Chondrocyte (in vitro differentiated cells): ENCODE data around the gene MED16. TPM values are rescaled to one million over a fixed set of nuclear protein-coding genes. Genes with fewer than 3 reads are reported as not detected.

Experiments used
- DNase-seq: peaks from one replicate; pipeline ENCODE4 v3.0.0; 2021; ENCODE audit warnings: mixed read lengths, low spot score
- H3K27ac Mint-ChIP-seq: one replicate; pipeline ENCODE4 v1.8.0; 2021; ENCODE audit warnings: mild to moderate bottlenecking, moderate library complexity, mixed read lengths; ENCODE audit not compliant: unreplicated experiment
- H3K27me3 Mint-ChIP-seq: 2 replicates; pipeline ENCODE4 v1.8.0; 2021; ENCODE audit warnings: low read depth, mixed read lengths
- H3K36me3 Mint-ChIP-seq: 2 replicates; pipeline ENCODE4 v1.8.0; 2021; ENCODE audit warnings: low read depth, mixed read lengths
- H3K4me1 Mint-ChIP-seq: 2 replicates; pipeline ENCODE4 v1.8.0; 2021; ENCODE audit warnings: low read depth, mild to moderate bottlenecking, mixed read lengths
- H3K4me3 Mint-ChIP-seq: one replicate; pipeline ENCODE4 v1.8.0; 2021; ENCODE audit warnings: mild to moderate bottlenecking, moderate library complexity, mixed read lengths; ENCODE audit not compliant: unreplicated experiment
- H3K9me3 Mint-ChIP-seq: 2 replicates; pipeline ENCODE4 v1.8.0; 2021; ENCODE audit warnings: low read depth, mixed read lengths
- total RNA-seq: library from RNA; stranded (reverse); gene quantifications from 3 replicates; pipeline ENCODE4 v1.2.1, GENCODE V29; 2021
- TF ChIP-seq, protein P1 (sequence below): fragments of 200-600 bp; sonication (generic); IDR thresholded peaks from 2 replicates; pipeline ENCODE4 v1.5.0; 2021; ENCODE audit warnings: antibody characterized with exemption, mild to moderate bottlenecking, moderate library complexity

MED16 gene
- total RNA-seq, 1 donor from 2014 or later = 47.0 TPM

DNA sequence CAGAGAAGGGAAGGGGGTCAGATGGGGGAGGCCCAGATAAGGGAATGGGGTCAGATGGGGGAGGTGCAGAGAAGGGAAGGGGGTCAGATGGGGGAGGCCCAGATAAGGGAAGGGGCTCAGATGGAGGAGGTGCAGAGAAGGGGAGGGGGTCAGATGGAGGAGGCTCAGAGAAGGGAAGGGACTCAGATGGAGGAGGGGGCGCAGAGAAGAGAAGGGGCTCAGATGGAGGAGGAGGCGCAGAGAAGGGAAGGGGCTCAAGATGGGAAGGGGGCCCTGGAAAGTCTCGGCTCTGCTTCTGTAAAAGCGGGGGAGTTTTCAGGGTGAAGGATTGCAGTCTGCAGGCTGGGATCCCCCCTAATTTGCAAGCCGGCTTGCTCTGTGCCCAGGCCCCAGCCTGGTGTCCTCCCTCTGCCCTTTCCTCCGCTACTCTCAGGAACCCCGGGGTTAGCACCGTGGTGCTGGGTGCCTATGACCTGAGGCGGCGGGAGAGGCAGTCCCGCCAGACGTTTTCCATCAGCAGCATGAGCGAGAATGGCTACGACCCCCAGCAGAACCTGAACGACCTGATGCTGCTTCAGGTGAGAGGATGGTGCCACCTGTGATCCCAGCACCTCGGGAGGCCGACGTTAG, 63.7 kb downstream of the MED16 start:
- no peaks in the 10 kb centered on the region for H3K9me3 Mint-ChIP-seq
- H3K4me1 Mint-ChIP-seq = peaks cover 2% of the 10 kb centered on the region
- no peaks in the 10 kb centered on the region for H3K27me3 Mint-ChIP-seq
- DNase-seq = no peak
- no peaks in the 10 kb centered on the region for H3K36me3 Mint-ChIP-seq
- TF ChIP-seq, protein P1, sequence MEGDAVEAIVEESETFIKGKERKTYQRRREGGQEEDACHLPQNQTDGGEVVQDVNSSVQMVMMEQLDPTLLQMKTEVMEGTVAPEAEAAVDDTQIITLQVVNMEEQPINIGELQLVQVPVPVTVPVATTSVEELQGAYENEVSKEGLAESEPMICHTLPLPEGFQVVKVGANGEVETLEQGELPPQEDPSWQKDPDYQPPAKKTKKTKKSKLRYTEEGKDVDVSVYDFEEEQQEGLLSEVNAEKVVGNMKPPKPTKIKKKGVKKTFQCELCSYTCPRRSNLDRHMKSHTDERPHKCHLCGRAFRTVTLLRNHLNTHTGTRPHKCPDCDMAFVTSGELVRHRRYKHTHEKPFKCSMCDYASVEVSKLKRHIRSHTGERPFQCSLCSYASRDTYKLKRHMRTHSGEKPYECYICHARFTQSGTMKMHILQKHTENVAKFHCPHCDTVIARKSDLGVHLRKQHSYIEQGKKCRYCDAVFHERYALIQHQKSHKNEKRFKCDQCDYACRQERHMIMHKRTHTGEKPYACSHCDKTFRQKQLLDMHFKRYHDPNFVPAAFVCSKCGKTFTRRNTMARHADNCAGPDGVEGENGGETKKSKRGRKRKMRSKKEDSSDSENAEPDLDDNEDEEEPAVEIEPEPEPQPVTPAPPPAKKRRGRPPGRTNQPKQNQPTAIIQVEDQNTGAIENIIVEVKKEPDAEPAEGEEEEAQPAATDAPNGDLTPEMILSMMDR = no peak
- H3K4me3 Mint-ChIP-seq = no peak overlapping the region
- H3K27ac Mint-ChIP-seq = no peak overlapping the region

DNA sequence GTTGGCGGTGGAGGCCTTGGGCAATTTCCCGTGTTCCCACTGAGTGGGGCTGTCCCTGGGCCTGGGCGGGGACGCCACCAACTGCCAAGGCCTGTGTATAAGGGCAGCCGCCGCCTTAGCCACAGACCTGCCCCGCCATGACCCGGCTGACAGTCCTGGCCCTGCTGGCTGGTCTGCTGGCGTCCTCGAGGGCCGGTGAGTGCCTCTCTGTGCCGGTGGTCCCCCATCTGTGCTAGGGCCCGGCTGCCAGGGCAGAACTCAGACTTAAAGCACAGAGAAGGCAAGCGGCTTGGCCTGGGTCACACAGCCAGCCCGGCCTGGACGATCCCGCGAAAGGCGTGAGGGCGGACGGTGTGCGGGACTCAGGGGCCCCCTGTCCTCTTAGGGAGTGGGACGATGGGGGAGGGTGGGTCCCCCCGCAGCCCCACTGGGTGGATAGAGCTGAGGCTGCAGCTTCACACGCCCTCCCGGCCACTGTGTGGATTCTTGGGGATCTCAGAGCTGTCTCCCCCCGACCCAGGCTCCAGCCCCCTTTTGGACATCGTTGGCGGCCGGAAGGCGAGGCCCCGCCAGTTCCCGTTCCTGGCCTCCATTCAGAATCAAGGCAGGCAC, 65.2 kb downstream of the MED16 start, which contains the start of gene AZU1:
Gene AZU1, plus strand, starts transcription at position 128 of the 612 bp plus-strand sequence. Its CDS starts 10 bp downstream, at position 138.
- H3K4me1 Mint-ChIP-seq = no peaks in the 10 kb centered on the region
- H3K9me3 Mint-ChIP-seq = no peaks in the 10 kb centered on the region
- H3K36me3 Mint-ChIP-seq = no peaks in the 10 kb centered on the region
- H3K4me3 Mint-ChIP-seq = no peak within 1 kb of the TSS
- TF ChIP-seq, protein P1 = no peak
- peak; percentile 87 for DNase-seq
- H3K27me3 Mint-ChIP-seq = no peaks in the 10 kb centered on the region
- no peak within 1 kb of the TSS for H3K27ac Mint-ChIP-seq

DNA sequence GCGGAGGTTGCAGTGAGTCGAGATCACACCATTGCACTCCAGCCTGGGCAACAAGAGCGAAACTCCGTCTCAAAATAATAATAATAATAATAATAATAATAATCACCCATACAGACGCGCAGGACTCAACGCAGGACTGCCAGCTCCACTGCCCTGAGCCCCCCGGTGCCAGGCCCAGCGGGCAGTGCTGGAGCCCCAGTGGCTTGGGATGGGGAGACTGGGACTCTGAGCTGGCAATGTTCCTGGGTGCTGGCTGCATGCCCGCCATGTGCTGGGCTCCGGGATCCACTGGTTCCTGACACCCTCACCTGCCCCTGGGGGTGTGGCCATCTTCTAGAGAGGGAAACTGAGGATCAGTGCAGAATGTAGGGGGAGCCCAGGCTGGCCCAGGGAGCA, 65.7 kb downstream of the MED16 start:
- no peak for DNase-seq
- H3K27me3 Mint-ChIP-seq = no peaks in the 10 kb centered on the region
- no peak overlapping the region for H3K27ac Mint-ChIP-seq
- H3K4me1 Mint-ChIP-seq = no peaks in the 10 kb centered on the region
- TF ChIP-seq, protein P1 = no peak
- H3K9me3 Mint-ChIP-seq = no peaks in the 10 kb centered on the region
- no peaks in the 10 kb centered on the region for H3K36me3 Mint-ChIP-seq
- no peak overlapping the region for H3K4me3 Mint-ChIP-seq

DNA sequence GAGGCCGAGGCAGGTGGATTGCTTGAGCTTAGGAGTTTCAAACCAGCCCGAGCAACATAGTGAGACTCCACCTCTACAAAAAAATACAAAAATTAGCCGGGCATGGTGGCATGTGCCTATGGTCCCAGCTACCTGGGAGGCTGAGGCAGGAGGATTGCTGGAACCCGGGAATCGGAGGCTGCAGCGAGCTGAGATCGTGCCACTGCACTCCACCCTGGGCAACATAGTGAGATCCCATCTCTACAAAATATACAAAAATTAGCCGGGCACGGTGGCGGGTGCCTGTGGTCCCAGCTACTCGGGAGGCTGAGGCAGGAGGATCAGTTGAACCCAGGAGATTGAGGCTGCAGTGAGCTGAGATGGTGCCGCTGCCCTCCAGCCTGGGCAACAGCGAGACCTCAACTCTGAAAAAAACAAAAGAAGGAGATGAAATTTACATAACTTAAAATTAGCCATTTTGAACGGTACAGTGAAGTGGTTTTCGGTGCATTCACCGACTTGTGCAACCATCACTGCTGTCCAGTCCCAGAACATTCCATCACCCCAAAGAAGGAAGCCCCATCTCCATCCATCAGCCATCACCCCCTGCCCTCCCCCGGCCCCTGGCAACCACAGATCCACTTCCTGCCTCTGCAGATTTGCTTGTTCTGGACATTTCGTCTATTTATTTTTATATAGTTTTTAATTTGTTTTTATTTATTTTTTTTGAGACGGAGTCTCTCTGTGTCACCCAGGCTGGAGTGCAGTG, 66.9 kb downstream of the MED16 start:
- no peak overlapping the region for H3K4me3 Mint-ChIP-seq
- H3K27ac Mint-ChIP-seq = peak overlapping the region; percentile 17
- no peaks in the 10 kb centered on the region for H3K9me3 Mint-ChIP-seq
- H3K27me3 Mint-ChIP-seq = no peaks in the 10 kb centered on the region
- no peaks in the 10 kb centered on the region for H3K36me3 Mint-ChIP-seq
- no peak for DNase-seq
- TF ChIP-seq, protein P1 = no peak
- no peaks in the 10 kb centered on the region for H3K4me1 Mint-ChIP-seq

DNA sequence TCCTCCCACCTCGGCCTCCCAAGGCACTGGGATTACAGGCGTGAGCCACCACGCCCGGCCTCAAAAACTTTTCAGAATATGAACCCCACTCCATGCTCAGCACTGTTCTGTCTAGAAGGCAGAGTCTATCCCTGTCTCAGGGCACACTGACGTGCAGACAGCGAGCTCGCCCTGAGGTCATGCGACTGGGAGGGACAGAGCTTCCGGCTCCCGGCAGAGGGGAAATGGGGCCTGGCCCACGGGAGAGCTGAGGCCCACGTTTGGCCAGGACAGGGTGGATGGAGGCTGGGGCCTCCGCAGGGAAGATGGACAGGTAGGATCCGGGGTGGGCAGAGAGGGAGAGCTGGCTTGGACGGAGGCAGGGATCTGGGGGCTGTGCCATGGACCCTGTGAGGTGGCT, 68.1 kb downstream of the MED16 start:
- H3K27me3 Mint-ChIP-seq = no peaks in the 10 kb centered on the region
- H3K4me1 Mint-ChIP-seq = no peaks in the 10 kb centered on the region
- no peak overlapping the region for H3K4me3 Mint-ChIP-seq
- TF ChIP-seq, protein P1 = no peak
- H3K27ac Mint-ChIP-seq = no peak overlapping the region
- no peak for DNase-seq
- no peaks in the 10 kb centered on the region for H3K36me3 Mint-ChIP-seq
- no peaks in the 10 kb centered on the region for H3K9me3 Mint-ChIP-seq
